Myocyte (in vitro differentiated cells): ENCODE results near the gene ZCCHC4. TPM values are rescaled to one million over a fixed set of nuclear protein-coding genes. Genes with fewer than 3 reads are reported as not detected.
A peak's percentile ranks its signal among the peaks of the same experiment; 100 is the strongest.

Experiments used
- DNase-seq: peaks from one replicate; pipeline ENCODE4 v3.0.0-alpha.2; 2012; ENCODE audit warnings: low read depth
- polyA plus RNA-seq: library from polyadenylated mRNA; unstranded; fragments of >200 nt; gene quantifications from one replicate; pipeline ENCODE4 v1.2.1, GENCODE V29; 2012; ENCODE audit warnings: missing spikeins
- total RNA-seq: library from RNA; depleted of rRNA; stranded (reverse); fragments of >200 nt; gene quantifications from 2 replicates; pipeline ENCODE4 v1.2.3, GENCODE V29; 2014

ZCCHC4 gene
- 12.3 and 14.0 TPM in 2 replicates for total RNA-seq
- polyA plus RNA-seq, result 6.4 TPM

- DNase-seq, result peak; percentile 90
Measured at GRCh38 chr4:25312496-25313200, at the start of gene ZCCHC4. Gene ZCCHC4 (plus strand): TSS chr4:25312774. CDS start chr4:25312810, 36 bp downstream.

- no peak for DNase-seq
Measured at GRCh38 chr4:25271866-25272265, 40.7 kb upstream of the ZCCHC4 start.

GRCh38 chr4:25280210-25280609 lies 32.4 kb upstream of the ZCCHC4 start:
- no peak for DNase-seq

- DNase-seq, result no peak
Measured at GRCh38 chr4:25283948-25284347, 28.6 kb upstream of the ZCCHC4 start.

- no peak for DNase-seq
Measured at GRCh38 chr4:25284466-25284865, 28.1 kb upstream of the ZCCHC4 start.

GRCh38 chr4:25290490-25291067 lies 22.0 kb upstream of the ZCCHC4 start:
- peak; percentile 93 for DNase-seq

GRCh38 chr4:25291158-25291733 lies 21.3 kb upstream of the ZCCHC4 start:
- DNase-seq, result no peak

- DNase-seq, result no peak
Measured at GRCh38 chr4:25297528-25298242, 14.9 kb upstream of the ZCCHC4 start.

- no peak for DNase-seq
Measured at GRCh38 chr4:25299476-25300203, 12.9 kb upstream of the ZCCHC4 start.

GRCh38 chr4:25301471-25301870 lies 11.1 kb upstream of the ZCCHC4 start:
- DNase-seq, result no peak

GRCh38 chr4:25302626-25303025 lies 9.9 kb upstream of the ZCCHC4 start:
- no peak for DNase-seq

- DNase-seq, result no peak
Measured at GRCh38 chr4:25303578-25303977, 9.0 kb upstream of the ZCCHC4 start.

- no peak for DNase-seq
Measured at GRCh38 chr4:25306518-25307057, 6.0 kb upstream of the ZCCHC4 start.

- no peak for DNase-seq
Measured at GRCh38 chr4:25307596-25307995, 5.0 kb upstream of the ZCCHC4 start.

- DNase-seq, result no peak
Measured at GRCh38 chr4:25308306-25308705, 4.3 kb upstream of the ZCCHC4 start.

GRCh38 chr4:25308761-25309160 lies 3.8 kb upstream of the ZCCHC4 start:
- peak; percentile 21 for DNase-seq

GRCh38 chr4:25310066-25310802 lies 2.3 kb upstream of the ZCCHC4 start:
- no peak for DNase-seq

- no peak for DNase-seq
Measured at GRCh38 chr4:25310803-25311166, 1.8 kb upstream of the ZCCHC4 start.

GRCh38 chr4:25313201-25313895 lies 774 bp downstream of the ZCCHC4 start:
- no peak for DNase-seq

- DNase-seq, result no peak
Measured at GRCh38 chr4:25320336-25320735, 7.8 kb downstream of the ZCCHC4 start.
